NCI-H1436 (cell line): ENCODE results near the gene GREB1L.

Experiments
- DNase-seq: peaks from one replicate; lab custom pipeline; 2025; lab: John Stamatoyannopoulos, UW

GREB1L gene

DNA sequence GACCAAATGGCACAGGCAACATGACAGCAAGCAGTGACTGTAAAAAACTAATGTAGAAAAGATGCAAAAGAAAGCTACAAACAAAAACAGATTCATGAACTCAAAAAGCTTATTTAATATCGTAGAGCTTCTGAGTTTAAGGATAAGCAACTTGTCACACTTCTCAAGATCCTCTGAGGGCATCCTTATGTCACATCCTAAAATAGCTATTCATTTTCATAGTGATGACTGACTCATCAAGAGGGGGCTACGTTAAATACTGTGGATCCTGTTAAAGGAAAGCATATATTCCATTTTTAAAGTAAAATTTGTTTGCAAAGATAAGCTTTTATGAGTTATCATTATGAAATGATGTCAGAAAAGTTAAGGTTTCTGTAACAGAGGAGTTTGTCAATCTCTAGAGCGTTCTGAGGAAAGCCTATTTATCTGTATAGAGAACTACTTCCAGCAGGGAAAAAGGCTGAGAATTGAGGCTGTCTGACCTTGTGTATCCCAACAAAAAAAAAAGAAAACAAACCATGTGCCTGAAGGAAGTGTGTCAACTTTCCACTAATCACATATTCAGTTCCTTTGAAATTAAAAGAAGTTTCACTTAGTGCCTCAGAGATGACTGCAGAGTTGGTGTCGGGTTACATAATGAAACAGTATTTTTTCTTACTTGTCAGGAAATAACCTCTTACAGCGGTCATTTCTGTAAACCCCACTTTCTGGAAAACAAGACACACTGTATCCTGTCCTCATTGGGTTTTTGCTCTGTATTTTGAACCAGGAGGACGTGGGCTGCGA, 243.0 kb downstream of the GREB1L start:
- no peak for DNase-seq

DNA sequence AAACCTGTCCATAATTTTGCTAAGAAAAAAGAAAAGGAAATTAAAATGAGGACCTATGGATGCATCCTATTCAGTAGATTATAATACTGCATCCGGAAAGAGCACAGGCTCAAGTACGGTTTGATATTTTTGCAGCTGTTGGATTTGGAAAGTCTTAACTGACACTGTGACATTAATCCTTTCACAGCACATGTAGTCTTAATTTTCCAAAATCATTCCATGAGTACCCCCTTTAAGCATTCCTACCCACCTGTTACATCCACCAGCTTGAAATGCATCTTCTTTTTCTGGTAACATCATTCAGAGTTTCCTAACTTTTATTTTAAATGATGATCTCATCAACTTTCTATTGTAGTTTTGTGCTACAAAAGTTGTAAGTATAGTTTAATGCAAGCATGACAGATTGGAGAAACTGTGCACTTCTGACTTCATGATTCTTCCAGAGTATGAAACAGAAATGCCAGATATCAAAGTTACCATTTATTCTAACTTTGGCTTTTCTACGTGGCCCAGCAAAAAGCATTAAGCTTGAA, 244.9 kb downstream of the GREB1L start:
- no peak for DNase-seq

DNA sequence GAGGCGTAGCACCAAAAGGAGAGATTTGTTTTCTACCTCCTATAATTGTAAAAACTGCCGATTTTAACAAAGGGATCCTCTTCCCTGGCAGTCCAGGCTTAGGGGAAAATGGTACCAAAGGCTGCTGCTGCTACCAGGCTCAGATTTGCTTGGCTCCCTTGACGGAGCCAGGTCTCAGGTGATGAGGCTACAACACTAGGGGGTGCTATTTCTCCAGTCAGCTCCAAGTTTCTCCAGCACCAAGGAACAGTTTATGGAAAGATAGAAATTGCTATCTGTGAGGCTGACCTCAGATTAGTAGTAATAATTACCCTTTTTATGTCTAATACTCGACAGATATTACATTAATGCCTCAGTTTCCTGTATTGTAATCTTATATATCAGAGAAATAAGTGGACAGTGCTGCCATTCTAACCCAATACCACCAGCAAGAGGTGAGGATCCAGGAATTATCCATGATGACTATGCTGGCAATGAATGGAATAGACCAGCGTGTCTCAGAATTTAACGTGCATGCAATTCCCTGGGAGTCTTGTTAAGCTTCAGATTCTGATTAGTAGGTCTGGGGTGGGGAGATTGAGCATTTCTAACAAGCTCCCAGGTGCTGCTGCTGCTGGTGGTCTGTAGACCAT, 247.2 kb downstream of the GREB1L start:
- DNase-seq: peak; percentile 54

DNA sequence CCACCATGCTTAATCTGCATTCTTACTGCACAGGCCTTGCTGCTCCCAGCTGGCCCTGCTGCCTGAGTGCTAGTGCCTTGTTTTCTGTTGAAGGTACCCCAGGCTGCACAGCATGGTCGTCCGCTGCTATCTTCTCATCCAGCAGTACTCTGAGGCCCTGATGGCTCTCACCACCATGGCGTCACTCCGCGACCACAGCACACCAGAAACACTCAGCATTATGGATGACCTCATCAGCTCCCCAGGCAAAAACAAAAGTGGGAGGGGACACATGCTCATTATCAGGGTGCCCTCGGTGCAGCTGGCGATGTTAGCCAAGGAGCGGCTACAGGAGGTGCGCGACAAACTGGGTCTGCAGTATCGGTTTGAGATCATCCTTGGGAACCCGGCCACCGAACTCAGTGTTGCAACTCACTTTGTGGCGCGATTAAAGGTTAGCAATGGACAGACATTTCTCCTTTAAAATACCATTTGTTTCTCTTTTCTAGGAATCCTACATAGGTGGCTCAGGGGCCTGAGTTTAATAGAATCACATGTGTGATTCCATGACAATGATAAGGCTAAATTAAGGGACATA, 248.0 kb downstream of the GREB1L start:
- DNase-seq: no peak

DNA sequence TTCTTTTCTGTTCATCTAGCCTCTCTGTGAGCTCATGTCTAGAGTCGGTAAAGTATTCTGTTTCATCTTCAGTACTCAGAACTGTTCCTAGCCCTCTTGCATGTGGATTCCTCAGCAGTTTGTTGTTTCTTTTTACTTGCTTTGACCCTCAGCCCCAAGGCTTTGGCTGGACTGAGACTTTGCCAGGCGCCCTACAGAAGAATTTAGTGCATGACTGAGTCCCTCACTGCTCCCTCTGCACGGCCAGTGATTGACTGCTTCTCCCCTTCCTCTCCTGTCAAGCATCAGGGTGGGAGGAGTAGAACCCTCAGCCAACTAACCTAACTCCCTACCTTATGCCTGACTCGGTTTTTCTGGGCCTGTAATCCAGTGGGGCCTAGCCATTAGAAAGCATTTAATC, 248.7 kb downstream of the GREB1L start:
- DNase-seq: no peak

DNA sequence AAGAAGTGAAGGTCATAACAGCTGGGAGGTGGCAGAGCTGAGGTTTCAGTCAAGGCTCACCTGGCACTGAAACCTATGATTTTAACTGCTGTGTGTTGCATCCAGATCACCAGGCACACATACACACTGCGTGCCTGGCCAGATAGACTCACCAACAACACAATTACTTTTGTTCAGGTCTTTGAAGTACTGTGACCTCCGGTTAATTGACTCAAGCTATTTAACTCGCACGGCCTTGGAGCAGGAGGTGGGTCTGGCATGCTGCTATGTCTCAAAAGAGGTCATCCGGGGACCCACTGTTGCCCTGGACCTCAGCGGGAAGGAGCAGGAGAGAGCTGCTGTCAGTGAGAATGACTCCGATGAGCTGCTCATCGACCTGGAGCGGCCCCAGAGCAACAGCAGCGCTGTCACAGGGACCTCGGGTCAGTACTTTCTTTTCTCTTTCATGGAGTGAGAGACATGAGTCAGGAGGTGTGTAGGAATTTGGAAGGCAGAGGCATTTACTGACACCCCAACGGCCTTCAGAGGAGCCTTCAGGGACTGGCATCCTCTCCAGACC, 254.3 kb downstream of the GREB1L start:
- DNase-seq: no peak

DNA sequence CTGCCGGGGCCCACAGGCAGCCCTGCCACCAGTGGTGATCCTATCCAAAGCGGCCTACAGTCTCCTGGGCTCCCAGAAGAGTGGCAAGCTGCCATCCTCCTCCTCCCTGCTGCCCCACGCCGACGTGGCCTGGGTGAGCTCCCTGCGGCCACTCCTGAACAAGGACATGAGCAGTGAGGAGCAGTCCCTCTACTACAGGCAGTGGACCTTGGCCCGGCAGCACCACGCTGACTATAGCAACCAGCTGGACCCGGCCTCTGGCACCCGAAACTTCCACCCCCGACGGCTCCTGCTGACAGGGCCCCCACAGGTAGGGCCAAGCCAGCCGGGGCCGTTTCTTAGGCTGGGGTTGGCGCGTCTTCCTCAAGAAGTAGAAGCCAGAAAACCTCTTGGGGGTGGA, 258.0 kb downstream of the GREB1L start:
- no peak for DNase-seq

DNA sequence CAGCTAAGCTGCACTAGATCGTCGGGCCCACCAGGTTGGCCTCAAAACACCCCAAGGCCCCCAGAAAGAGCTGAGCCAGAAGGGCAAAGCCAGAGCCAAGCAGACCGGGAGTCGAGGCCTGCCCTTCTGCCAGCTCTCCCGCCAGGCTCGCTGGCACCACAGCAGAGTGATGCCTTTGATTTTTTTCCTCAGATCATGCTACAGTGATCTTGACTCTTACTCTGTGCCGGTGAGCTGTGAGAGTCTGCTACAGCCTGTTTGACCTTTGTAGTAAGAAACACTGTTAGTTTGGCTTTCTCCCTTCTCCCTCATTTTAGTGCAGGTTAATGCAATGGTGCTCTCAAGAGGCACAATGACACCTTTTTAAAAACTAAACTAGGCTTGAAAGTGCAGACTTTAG, 260.6 kb downstream of the GREB1L start:
- no peak for DNase-seq

DNA sequence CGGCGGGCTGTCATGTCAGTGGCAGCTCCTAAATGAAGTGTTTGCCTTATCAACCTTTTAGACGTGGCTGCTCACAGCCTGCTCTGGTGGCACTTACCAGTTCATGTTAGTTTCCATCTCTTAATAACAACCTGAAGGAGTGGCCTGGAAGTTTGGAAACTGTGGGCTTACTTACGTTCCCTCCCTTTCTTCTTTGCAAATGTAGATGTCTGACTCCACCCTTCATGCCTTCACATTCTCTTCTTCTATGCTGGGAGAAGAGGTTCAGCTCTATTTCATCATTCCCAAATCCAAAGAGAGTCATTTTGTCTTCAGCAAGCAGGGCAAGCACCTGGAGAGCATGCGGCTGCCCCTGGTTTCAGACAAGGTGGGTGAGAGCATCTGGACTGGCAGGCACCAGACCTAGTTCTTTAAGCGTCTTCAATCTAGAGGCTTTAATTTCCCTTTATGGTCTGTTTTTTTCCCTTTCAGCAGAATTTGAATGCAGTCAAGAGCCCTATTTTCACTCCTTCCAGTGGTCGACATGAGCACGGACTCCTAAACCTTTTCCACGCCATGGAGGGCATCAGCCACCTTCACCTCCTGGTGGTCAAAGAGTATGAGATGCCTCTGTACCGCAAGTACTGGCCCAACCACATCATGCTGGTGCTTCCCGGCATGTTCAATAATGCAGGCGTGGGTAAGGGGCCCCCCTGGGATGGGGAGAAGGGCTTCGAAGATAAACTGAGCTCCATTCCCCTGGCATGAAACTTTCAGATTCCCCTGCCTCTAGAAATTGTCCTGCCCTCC, 266.1 kb downstream of the GREB1L start:
- no peak for DNase-seq

DNA sequence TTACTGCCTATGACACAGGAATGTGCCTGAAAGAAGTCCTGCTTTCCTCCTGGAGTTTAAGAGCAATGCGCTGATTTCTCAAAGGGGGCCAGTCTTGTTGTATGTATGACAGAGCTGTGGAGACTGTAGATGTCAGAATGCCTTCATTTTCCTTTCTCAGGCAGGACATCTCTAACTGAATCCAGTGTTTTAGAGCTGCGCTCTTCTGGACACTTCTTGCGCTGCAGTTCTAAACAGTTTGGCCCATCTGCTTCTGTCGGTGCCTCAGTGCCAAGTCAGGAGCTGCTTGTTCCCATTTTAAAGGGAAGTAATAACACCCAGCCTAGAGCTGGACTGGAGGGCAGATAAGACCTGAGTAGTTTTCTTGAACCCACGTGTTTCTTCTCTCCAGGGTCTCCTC, 267.0 kb downstream of the GREB1L start:
- DNase-seq: no peak

DNA sequence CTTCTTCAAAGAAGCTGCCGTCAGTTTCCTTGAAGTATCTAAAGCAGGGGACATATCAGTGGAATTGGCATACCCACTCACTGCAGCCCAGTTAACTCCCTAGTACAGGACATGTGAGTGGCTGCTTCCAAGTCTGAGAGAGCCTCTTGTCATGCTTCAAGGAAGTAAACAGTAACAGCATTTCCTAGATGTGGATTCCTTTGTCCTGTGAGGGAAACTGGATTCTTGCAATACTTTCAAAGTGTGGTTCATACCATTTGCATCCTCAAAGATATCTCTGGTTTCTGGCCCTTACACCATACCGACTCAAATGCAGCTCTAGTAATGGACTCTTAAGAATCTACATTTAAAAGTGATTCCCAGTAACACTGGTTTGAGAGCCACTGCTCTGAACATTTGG, 271.3 kb downstream of the GREB1L start:
- DNase-seq: no peak

DNA sequence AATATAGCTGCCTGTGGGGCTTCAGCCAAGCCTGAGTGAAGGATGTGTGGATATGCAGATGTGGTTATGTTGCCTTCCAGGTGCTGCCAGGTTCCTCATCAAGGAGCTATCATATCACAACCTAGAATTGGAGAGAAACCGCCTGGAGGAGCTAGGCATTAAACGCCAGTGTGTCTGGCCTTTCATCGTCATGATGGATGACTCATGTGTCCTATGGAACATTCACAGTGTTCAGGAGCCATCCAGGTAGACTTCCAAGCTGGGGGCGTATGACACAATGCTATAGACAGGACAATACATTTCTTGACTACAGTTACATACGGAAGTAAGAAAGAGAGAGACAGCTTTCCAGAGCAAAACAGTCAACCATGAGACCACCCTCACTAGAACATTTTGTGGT, 271.7 kb downstream of the GREB1L start:
- DNase-seq: no peak

DNA sequence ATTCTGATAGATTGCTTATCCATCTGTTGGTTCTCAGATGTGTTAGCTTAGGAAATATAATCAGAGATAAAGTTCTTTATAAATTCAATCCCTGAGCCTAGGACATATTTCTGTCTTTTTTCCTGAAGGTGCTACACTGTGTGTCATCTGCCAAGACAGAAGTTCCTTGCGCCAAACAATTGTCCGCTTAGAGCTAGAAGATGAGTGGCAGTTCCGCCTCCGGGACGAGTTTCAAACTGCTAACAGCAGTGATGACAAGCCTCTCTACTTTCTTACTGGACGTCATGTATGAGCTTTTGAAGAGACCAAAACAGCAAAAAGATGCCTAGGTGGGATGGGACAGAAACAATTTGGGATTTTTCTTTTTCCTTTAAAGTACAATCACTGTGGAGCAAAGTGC, 280.5 kb downstream of the GREB1L start:
- DNase-seq: no peak

DNA sequence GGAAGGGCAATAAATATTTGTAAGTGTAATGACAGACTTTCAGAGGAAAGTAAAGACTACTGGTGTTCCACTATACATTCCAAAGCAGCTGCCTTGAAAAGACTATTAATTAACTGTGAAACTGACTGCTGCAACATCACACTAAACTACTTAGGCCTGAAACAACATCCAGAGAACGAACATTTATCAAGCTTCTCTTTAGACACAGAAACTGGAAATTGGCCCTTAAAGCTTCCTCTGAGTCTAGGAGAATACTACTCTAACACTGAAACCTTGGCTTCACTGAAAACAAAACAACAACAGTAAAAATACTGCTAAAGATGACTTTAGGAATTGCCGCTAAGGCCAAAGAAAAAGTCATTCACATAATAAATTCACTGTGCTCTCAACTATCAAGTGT, 283.9 kb downstream of the GREB1L start:
- DNase-seq: no peak

DNA sequence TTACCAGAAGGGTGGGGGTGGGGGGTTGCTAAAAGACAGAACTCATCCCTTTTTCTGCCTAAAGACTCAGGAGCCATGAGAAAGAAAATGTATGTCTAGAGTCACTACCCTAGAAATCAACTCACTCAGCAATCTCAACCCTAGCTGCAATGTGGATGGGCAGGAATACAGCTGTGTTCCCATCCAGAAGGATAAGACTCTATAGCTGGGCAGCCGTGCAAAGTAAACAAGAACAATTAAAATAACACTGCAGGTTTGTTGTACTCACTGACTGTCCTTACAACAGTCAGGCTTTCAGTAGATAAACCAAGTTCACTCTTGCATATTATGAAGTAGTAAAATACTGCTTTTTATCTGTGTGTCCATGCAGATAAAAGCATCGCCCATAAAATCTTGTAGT, 284.4 kb downstream of the GREB1L start:
- no peak for DNase-seq

DNA sequence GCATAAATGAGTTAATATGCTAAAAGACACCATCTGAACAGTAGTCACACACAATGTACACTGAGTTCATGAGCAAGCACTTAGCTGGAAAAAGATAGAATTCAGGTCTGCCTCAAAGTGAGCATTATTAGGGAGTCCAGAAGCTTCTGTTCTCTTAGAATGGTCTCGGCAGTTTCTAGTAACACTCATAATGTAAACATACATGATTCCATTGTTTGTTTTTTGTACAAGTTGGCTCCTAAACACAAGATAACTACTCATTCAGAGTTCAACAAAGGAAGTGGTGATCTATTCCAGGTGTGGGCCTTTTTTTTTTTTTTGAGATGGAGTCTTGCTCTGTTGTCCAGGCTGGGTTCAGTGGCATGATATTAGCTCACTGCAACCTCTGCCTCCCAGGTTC, 292.3 kb downstream of the GREB1L start:
- no peak for DNase-seq

DNA sequence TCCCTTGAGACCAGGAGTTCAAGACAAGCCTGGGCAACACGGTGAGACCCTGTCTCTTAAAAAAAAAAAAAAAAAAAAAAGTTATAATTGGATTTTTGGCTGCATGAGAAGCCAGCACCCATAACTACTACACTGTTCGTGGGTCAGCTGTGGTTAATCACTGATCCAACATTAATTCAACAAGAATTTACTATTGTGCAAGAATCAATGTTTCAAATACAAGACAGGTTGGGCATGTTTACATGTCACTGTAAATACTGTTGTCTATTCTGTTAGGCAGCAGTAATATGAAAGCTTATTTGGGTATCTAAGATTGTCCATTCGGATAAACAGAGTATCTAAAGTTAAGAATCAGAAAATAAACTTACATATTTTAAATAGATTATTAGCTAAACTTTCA, 296.2 kb downstream of the GREB1L start:
- DNase-seq: no peak

DNA sequence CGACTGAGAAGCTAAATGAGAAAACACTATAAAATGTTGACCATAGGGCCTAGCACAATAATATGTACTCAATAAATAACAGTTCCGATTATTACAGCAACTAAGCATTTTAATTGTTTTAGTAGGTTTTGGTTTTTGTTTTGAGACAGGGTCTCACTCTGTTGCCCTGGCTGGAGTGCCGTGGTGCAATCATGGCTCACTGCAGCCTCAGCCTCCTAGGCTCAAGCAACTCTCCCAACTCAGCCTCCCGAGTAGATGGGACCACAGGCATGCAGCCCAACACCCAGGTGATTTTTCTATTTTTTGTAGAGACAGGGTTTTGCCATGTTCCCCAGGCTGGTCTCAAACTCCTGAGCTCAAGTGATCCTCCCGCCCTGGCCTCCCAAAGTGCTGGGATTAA, 304.4 kb downstream of the GREB1L start:
- DNase-seq: no peak

DNA sequence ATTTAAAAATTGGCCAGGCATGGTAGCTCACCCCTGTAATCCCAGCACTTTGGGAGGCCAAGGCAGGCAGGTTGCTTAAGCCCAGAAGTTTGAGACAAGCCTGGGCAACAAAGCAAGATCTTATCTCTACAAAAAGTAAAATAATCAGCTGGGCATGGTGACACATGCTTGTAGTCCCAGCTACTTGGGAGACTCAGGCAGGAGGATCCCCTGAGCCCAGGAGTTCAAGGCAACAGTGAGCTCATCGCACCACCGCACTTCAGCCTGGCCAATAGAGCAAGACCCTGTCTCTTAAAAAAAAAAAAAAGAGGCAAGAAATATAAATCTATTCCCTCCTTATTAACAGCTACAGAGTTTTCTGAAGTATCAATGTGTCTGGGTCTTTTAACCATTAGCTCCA, 306.6 kb downstream of the GREB1L start:
- DNase-seq: no peak

DNA sequence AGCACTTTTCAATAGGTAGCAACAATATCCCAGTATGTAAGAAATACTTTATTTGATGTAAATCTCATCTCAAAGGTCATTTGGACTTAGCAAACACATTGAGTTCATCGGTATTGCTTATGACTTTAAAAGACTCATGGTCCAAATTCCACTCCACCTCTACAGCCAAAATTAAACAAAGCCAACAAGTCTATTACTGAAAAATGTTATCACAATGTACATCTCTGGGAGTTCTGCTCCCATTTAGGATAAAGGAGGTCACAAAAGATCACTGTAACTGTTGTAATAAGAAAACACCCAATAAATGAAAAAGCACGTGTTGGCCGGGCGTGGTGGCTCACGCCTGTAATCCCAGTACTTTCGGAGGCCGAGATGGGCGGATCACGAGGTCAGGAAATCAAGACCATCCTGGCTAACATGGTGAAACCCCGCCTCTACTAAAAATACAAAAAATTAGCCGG, 308.5 kb downstream of the GREB1L start:
- DNase-seq: no peak

DNA sequence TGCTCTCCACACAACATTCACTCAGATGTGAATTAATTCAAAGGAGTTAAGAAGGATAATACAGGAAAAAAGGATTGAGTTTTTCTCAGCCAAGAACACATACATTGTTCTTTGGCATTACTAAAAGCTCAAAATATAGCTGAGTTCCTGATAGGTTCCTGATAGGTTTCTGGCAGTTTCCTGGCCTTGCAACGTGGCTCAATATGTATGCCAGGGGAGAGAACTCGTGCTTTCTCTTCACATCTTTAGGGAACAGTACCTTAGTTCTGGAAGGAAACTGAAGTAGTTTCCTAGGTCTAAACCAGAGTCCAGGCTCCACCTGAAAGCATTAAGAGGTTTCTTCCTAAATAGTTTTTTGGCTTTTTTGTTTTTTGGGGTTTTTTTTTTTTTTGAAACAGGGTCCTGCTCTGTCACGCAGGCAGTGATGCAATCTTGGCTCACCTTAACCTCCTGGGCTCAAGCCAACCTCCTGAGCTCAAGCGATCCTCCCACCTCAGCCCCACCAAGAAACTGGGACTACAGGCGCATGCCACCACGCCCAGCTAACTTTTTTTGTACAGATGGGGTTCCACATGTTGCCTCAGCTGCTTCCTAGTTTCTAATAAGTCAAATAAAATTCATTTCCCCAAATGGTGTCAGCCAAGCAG, 315.7 kb downstream of the GREB1L start:
- DNase-seq: no peak

DNA sequence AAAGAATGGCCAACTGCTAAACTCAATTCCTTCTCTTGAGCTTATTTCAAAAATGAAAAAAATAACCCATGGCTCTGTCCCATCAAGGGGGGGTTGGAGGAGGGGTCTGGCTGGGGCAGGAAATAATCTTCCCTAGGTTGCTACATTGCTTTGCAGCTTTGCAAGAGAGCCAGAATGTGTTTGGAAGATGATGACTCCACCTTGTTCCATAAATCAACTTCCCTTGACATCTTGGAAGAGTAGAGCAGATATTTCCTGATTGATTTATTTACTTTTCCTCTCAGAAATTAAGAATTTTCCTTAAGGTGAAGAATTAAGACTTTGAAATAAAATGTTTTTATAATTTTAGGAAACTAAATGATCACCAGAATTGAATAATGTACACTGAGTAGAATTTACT, 317.2 kb downstream of the GREB1L start:
- no peak for DNase-seq
